Activated naive CD8-positive, alpha-beta T cell treated with anti-CD3 and anti-CD28 coated beads, Interleukin-2, amount 50 U/mL, for 24 hours (primary cell): Measurements from ENCODE around the gene XPR1.
"Not testable (repeated sequence)": the region's sequence is repeated elsewhere in the genome, so short reads cannot be mapped to it uniquely, and the experiment has no call there.

Experiments used
- ATAC-seq: fragments of 150-1000 bp; cut with Tn5 transposase; one replicate; pipeline ENCODE4 v1.10.0; 2021
- DNase-seq: peaks from one replicate; pipeline ENCODE4 v3.0.0; 2021
- H3K27ac Mint-ChIP-seq: one replicate; pipeline ENCODE4 v1.8.0; 2021; ENCODE audit warnings: mild to moderate bottlenecking, mixed read lengths
- H3K27me3 Mint-ChIP-seq: one replicate; pipeline ENCODE4 v1.8.0; 2021; ENCODE audit warnings: mixed read lengths
- H3K36me3 Mint-ChIP-seq: one replicate; pipeline ENCODE4 v1.8.0; 2021; ENCODE audit warnings: low read depth, mixed read lengths
- H3K4me1 Mint-ChIP-seq: one replicate; pipeline ENCODE4 v1.8.0; 2021; ENCODE audit warnings: mixed read lengths
- H3K4me3 Mint-ChIP-seq: one replicate; pipeline ENCODE4 v1.8.0; 2021; ENCODE audit warnings: mild to moderate bottlenecking, moderate library complexity, mixed read lengths
- H3K9me3 Mint-ChIP-seq: one replicate; pipeline ENCODE4 v1.8.0; 2021; ENCODE audit warnings: mixed read lengths

Gene XPR1

DNA sequence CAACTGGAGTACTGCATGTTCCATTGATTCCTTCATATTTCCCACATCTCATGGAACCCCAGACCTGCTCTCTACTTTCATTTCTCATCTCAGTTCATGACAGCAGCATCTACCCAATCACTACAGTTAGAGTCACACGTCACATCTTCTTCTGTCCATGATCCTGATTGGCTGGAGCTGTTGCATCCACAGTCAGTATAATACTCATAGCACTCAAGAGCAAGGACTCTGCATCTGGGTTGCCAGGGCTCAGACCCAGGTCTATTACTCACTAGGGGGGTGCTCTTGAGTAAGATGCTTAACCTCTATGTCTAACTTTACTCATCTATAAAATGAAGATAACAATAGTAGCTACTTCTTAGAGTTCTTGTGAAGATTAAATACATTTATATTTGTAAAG, 4.4 kb upstream of the XPR1 start:
- Mint-ChIP-seq H3K4me1 (peaks cover 11% of the 10 kb centered on the region), H3K4me3 (no peak overlapping the region), H3K27me3 (peaks cover 13% of the 10 kb centered on the region), H3K36me3 (no peaks in the 10 kb centered on the region), H3K9me3 (no peaks in the 10 kb centered on the region), H3K27ac (no peak overlapping the region)
- DNase-seq, result no peak
- no peak for ATAC-seq

DNA sequence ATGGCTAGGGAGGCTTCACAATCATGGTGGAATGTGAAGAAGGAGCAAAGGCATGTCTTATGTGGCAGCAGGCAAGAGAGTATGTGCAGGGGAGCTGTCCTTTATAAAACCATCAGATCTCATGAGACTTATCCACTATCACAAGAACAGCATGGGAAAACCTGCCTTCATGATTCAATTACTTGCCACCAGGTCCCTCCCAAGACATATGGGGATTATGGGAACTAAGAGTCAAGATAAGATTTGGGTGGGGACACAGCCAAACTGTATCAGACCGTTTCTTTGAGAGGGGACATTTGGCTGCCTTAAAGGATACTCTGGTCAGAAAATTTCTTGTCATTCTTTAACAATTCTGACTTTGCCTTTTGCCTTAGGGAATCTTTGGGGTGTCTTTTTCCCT, 3.2 kb upstream of the XPR1 start:
- Mint-ChIP-seq H3K27ac (no peak overlapping the region), H3K27me3 (peaks cover 13% of the 10 kb centered on the region)

DNA sequence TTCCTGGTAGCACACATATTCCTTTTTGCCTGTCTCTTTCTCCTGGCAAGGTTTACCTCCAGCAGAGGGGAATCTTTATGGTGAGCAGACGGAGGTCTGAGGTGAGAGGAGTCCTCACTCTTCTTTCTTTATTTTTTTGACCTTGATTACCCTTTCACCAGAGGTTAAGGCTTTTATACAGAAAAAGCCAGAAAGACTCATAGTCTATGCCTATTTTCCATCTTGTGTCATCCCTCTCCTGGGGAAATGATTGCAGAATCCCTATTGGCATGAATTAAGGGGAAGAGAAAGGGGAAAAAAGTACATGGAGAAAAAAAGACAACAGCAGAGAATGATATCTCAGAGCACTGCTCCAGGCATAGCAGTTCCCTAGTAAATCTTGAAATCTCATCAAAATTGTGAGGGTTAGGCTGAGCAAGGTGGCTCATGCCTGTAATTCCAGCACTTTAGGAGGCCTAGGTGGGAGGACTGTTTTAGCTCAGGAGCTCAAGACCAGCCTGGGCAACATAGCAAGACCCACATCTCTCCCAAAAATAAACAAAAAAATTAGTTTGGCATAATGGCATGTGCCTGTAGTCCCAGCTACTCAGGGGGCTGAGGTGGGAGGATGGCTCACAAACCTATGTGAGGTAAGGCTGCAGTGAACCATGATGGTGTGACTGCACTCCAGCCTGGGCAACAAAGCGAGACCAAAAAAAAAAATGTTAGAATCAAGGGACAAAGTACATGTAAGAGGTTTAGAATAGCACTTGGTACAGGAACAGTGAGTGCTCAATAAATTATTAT, 1.2 kb upstream of the XPR1 start:
- H3K36me3 Mint-ChIP-seq, result no peaks in the 10 kb centered on the region
- H3K27ac Mint-ChIP-seq, result no peak overlapping the region
- H3K9me3 Mint-ChIP-seq, result no peaks in the 10 kb centered on the region
- no peak overlapping the region for H3K4me3 Mint-ChIP-seq
- peaks cover 10% of the 10 kb centered on the region for H3K4me1 Mint-ChIP-seq
- peaks cover 7% of the 10 kb centered on the region for H3K27me3 Mint-ChIP-seq
- DNase-seq, result no peak
- ATAC-seq, result no peak

More for the DNA sequence above, 3.2 kb upstream of the XPR1 start:
- Mint-ChIP-seq H3K4me3 (no peak overlapping the region), H3K4me1 (peaks cover 7% of the 10 kb centered on the region), H3K36me3 (no peaks in the 10 kb centered on the region), H3K9me3 (no peaks in the 10 kb centered on the region)
- no peak for DNase-seq
- ATAC-seq, result no peak

DNA sequence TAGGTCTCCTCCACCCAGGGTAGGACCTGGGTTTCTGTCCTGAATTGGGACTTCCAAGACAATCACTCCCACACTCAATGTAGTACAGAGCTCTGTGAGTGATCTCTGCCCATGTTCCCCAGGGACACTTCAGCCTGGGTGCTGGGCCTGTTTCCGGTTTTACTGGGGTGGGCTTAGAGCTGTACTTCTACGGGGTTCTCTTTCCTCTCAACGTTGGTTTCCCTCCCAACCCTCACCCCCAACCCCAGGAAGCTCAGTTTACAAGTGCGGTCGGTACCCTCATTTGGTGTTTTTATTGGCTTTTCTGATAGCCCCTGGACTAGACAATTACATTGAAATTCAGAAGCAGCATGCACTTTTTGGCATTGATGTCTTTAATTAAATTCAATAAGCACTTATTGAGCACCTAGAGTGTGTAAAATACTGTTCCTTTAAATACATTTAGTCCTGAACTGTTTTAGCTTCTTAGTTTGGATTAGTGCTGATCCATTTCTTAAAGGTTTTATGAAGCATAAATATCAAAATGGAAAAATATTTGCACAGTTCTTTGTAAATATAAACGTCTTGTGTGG, 542 bp upstream of the XPR1 start:
- no peak for ATAC-seq
- H3K27ac Mint-ChIP-seq, result peak overlapping the region; percentile 86
- H3K9me3 Mint-ChIP-seq, result no peaks in the 10 kb centered on the region
- peaks cover 11% of the 10 kb centered on the region for H3K4me1 Mint-ChIP-seq
- DNase-seq, result no peak
- no peaks in the 10 kb centered on the region for H3K27me3 Mint-ChIP-seq
- H3K36me3 Mint-ChIP-seq, result no peaks in the 10 kb centered on the region
- no peak overlapping the region for H3K4me3 Mint-ChIP-seq

DNA sequence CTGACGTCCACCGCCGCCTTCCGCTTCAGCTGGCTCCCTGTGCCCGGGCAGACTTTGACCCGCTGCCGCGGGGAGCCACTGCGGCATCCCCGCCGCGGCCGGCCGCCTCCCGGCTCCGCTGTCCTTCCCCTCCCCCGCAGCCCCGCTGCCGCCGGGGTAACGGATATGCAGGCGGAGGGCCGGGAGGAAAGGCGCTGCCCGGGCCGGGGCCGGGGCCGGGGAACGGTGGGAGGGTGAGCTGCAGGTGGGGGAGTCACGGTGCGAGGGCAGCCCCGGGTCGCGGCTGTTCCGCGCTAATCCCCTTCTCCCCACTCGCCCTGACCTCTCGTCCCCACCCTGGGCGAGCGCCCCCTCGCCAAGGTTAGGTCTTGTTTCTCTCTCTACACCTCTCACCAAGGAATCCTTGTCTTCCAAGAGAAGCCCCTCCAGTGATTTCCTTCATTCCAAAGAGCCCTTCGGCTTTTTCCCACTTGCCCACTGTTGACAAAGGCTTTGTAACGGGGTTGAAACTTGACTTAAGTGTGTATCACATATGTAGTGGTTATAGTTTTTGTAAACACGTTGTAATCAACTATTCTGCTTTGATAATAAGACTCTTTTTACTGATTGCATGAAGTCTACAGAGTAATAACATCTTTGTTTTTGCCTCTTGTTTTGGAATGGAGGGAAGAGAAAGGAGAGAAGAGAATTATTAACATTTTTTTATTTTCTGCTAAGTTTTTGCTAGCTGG, 669 bp downstream of the XPR1 start:
- Mint-ChIP-seq H3K4me3 (no peak overlapping the region), H3K9me3 (no peaks in the 10 kb centered on the region), H3K27ac (peak overlapping the region; percentile 86), H3K4me1 (peaks cover 11% of the 10 kb centered on the region), H3K36me3 (no peaks in the 10 kb centered on the region), H3K27me3 (no peaks in the 10 kb centered on the region)
- peak; percentile 71 for DNase-seq
- peak; percentile 33 for ATAC-seq

DNA sequence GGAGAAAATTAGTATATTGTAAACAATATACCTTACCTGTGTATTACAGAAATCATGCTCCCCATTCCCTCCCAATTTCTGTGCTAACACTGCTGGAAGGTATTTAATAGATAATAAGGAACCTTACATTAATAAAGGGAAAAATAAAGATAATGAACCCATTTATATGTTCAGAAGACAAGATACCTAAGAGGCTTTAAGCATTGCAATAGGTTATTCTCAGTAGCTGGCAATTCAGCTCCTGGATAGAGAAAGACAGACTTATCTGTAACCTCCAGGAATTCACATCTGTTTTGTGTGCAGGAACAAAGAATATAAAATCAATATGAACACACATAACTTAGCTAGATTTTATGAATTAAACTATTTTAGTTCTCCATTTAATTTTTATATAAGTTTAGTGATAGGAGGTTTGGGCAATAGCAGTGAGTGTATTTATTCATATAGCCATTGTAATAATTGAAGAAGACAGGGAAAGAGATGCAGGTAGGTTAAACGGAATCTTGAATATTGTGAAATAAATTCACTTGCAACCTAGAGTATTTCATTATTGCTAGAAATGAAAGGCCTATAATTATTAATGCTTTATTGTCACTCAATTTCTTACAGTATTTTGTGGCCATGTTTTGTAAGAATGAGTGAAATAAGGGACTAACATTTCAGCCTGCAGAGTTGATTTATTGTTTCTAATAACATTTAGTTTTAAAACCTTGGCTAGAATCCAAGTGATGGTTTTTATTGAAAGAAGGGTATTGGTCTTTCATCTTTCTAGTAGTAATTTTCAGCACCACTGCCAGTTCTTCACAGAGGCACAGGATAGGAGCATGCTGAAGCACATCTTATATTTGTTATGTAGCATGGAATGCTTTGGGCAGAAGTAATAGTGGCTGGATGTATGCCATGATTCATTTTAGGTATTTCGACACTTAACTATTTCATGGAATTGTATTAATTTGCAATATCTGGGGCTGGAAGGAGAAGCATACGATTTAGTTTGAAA, 1.5 kb downstream of the XPR1 start:
- Mint-ChIP-seq H3K36me3 (no peaks in the 10 kb centered on the region), H3K9me3 (no peaks in the 10 kb centered on the region), H3K4me3 (no peak overlapping the region), H3K27ac (no peak overlapping the region), H3K27me3 (no peaks in the 10 kb centered on the region), H3K4me1 (peaks cover 11% of the 10 kb centered on the region)
- no peak for DNase-seq
- no peak for ATAC-seq

DNA sequence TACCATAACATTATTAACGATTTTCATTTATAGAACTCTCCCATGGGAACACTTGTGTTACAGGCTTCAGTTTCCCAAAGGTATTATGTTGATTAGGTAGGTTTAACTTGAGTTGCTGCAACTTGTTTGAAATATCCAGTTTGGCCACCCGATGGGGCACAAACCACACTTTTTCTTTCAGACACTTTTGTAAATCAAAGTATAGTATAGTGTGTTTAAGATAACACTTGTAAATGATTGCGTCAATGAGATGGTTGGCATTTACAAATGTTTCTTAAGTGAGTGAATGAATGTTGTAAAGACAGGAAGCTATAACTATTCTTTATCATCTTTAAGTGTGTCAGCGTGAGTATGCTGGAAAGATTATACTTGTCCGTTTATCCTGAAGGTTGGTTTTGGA, 4.3 kb downstream of the XPR1 start:
- Mint-ChIP-seq H3K27ac (no peak overlapping the region), H3K36me3 (peaks cover 4% of the 10 kb centered on the region), H3K27me3 (no peaks in the 10 kb centered on the region), H3K9me3 (no peaks in the 10 kb centered on the region), H3K4me1 (peaks cover 8% of the 10 kb centered on the region), H3K4me3 (no peak overlapping the region)
- no peak for DNase-seq
- ATAC-seq, result no peak

DNA sequence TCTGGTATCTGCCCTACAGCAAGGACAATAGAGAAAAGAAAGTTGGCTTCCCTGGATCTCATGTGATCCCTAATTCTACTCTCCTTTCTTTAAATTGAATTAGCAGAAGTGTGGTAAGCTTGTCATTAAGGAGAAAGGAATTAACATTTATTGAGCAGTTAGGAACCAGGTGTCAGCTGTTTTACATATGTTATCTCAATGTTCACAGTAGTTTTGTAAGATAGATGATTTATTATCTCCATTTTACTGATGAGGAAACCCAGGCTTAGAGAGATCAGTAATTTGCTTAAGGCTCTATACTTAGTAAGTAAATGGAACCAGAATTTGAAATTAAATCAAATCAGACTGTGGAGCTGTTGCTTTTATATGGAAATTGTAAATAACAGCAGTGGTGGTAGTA, 8.0 kb downstream of the XPR1 start:
- no peaks in the 10 kb centered on the region for H3K27me3 Mint-ChIP-seq
- H3K4me3 Mint-ChIP-seq, result no peak overlapping the region
- H3K9me3 Mint-ChIP-seq, result no peaks in the 10 kb centered on the region
- no peak overlapping the region for H3K27ac Mint-ChIP-seq
- DNase-seq, result no peak
- H3K36me3 Mint-ChIP-seq, result peaks cover 7% of the 10 kb centered on the region
- ATAC-seq, result no peak
- peaks cover 7% of the 10 kb centered on the region for H3K4me1 Mint-ChIP-seq

DNA sequence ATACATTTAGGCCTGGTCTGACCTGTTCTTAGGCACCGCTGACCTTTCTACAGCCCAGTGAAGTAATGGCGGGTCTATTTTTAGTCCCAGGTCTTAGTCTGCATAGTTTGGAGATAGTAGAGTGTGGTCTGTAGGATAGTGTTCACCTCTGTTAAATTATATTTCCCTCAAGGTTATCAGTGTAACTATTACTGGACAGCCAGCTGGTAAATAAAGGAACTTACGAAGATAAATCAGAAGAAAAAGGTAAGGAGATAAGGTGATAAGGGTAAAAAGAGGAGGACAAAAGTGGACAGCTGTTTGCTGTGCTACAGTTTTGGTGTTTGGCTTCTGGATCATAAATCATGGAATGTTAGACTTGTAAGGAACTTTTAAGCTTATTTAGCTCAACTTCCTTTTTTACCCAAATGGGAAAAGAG, 8.7 kb downstream of the XPR1 start:
- no peaks in the 10 kb centered on the region for H3K27me3 Mint-ChIP-seq
- no peak overlapping the region for H3K27ac Mint-ChIP-seq
- ATAC-seq, result no peak
- peaks cover 9% of the 10 kb centered on the region for H3K4me1 Mint-ChIP-seq
- H3K9me3 Mint-ChIP-seq, result no peaks in the 10 kb centered on the region
- H3K4me3 Mint-ChIP-seq, result no peak overlapping the region
- peaks cover 7% of the 10 kb centered on the region for H3K36me3 Mint-ChIP-seq
- DNase-seq, result no peak

DNA sequence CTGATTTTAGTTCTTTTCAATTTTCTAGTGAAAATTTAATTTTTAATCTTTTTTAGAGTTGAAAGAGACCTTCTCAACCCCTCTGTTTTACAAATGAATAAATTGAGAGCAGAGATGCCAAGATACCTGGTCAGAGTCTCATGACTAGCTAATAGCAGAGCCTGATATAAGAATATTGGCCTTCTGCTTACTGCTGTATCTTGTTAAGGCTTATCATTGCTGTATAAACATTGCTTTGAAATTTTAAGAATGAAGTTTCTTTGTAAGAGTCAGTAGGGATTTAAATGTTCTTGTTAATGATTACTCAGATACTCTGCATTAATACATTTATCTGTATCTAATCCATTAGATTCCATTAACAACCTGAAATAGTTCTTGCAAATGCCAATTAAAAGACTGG, 9.8 kb downstream of the XPR1 start:
- Mint-ChIP-seq H3K27ac (no peak overlapping the region), H3K36me3 (peaks cover 7% of the 10 kb centered on the region), H3K9me3 (no peaks in the 10 kb centered on the region), H3K4me1 (peaks cover 19% of the 10 kb centered on the region), H3K27me3 (no peaks in the 10 kb centered on the region), H3K4me3 (no peak overlapping the region)
- DNase-seq, result no peak
- no peak for ATAC-seq

DNA sequence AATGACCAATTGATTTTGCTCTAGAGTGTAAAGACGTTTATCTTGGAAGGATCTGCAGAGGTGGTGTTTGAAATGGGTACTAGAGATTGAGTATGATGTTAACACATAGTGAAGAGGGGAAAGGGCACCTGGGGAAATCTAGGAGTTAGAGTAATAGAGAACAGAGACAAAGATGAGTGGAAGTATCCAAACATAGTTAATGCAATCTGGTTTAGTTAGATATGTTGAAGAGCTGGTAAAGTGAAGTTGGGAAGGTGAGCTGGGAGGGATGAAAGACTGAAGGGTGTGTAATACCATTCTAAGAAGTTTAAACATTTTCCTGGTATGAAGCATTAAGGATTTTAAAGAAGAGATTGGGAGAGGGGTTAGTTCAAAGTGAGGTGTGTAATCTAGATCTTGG, 11.0 kb downstream of the XPR1 start:
- Mint-ChIP-seq H3K36me3 (peaks cover 12% of the 10 kb centered on the region), H3K27ac (no peak overlapping the region), H3K4me1 (peaks cover 19% of the 10 kb centered on the region), H3K4me3 (no peak overlapping the region), H3K9me3 (no peaks in the 10 kb centered on the region), H3K27me3 (no peaks in the 10 kb centered on the region)
- ATAC-seq (no peak), DNase-seq (no peak)

DNA sequence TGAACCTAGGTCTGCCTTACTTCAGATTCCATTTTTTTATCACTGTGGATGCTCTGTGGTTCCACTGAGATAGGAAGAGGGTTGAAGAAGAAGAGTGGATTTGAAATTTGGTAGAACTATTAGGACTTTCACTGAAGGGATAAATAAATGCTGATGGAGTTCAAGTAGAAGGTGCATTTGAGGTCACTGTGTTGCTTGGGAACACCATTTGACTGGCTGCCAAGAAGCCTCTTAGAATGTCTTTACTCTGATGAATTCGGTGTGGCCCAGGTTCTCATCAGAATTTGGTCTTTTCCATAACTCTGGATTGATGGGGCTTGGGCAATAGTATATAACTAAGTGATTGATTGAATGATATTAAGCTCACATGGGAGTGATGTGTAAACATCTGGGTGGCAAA, 11.9 kb downstream of the XPR1 start:
- no peak overlapping the region for H3K4me3 Mint-ChIP-seq
- no peak for DNase-seq
- no peaks in the 10 kb centered on the region for H3K27me3 Mint-ChIP-seq
- H3K27ac Mint-ChIP-seq, result no peak overlapping the region
- peaks cover 12% of the 10 kb centered on the region for H3K36me3 Mint-ChIP-seq
- H3K9me3 Mint-ChIP-seq, result no peaks in the 10 kb centered on the region
- H3K4me1 Mint-ChIP-seq, result peaks cover 19% of the 10 kb centered on the region
- ATAC-seq, result no peak

DNA sequence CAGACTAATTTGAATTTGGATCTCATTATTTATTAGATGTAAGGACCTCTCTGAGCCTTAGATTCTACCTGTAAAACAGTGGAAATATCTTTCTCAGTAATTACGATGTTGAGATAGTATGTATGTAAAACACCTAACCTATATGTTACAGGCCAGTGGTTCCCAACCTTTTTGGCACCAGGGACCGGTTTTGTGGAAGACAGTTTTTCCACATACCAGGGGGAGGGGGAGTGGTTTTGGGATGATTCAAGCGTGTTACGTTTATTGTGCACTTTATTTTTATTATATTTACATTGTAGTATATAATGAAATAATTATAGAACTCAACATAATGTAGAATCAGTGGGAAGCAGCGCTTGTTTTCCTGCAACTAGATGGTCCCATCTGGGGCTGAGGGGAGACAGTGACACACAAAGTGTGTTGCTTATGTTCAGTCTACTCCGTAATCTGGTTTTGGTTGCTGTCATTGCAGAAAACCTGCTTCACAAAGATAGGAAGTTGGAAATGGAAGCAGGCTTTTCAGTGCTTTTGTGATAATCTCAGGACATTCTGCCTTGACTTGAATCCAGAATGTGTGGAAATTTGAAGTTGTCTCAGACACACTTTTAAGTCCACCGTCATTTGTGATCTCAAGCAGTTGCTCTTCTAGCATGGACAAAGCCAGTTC, 12.8 kb downstream of the XPR1 start:
- peaks cover 22% of the 10 kb centered on the region for H3K4me1 Mint-ChIP-seq
- H3K36me3 Mint-ChIP-seq, result peaks cover 13% of the 10 kb centered on the region
- no peaks in the 10 kb centered on the region for H3K27me3 Mint-ChIP-seq
- ATAC-seq, result no peak
- H3K4me3 Mint-ChIP-seq, result no peak overlapping the region
- no peaks in the 10 kb centered on the region for H3K9me3 Mint-ChIP-seq
- DNase-seq, result no peak
- H3K27ac Mint-ChIP-seq, result no peak overlapping the region

DNA sequence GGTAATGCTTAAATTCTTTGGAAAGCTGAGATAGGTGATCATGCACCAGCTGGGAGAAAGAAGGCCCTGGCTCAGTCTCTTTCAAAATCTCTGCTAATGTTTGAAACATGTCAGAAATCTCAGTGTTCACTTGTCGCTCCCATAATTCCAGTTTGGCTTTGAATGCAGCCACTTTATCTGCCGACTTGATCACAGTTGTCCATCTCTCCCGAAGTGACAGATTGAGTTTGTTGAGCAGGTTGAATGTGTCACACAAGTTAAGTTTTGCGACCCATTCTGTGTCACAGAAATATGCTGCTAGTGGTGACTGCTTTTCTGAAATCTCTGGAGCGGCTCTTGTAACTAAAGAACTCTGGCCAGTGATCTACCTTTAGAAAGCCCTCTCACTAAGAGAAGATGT, 13.4 kb downstream of the XPR1 start:
- not testable (repeated sequence) for H3K9me3 Mint-ChIP-seq, H3K27ac Mint-ChIP-seq, ATAC-seq, H3K4me3 Mint-ChIP-seq, DNase-seq, H3K27me3 Mint-ChIP-seq
- Mint-ChIP-seq H3K36me3 (peaks cover 15% of the 10 kb centered on the region), H3K4me1 (peaks cover 22% of the 10 kb centered on the region)
